K562 (cell line): ENCODE data around the gene LOC128125822. TPM values are rescaled to one million over a fixed set of nuclear protein-coding genes. Genes with fewer than 3 reads are reported as not detected.

Experiments
- ATAC-seq: fragments of 200-7000 bp; cut with Tn5 transposase; 3 replicates; pipeline ENCODE4 v1.9.1; 2020; ENCODE audit warnings: moderate library complexity
- BruUV-seq: library from RNA; stranded (reverse); fragments of 400-500 nt; replicated peaks from 2 replicates; lab custom pipeline; 2021; lab: Mats Ljungman, UMichigan
- CTCF ChIA-PET: fragments of 300-600 bp; formaldehyde crosslinking; extraction: SDS; loops from one replicate; lab custom pipeline; 2021; ENCODE audit warnings: low intra/inter-chr PET ratio; lab: Yijun Ruan, JAX
- POLR2A ChIA-PET: fragments of 300-600, 350-650 bp; sonication (Branson Sonifier 250); formaldehyde crosslinking; extraction: SDS; loops from one replicate; lab custom pipeline; 2021; ENCODE audit warnings: antibody characterized with exemption, inconsistent platforms; lab: Yijun Ruan, JAX
- DNase-seq, 4 experiments: peaks; one replicate each; pipeline versions ENCODE4 v3.0.0 to v3.0.0-alpha.2; 2011 to 2018; ENCODE audit warnings: low spot score in 3 of 4, mixed read lengths in 3 of 4; ENCODE audit errors: extremely low read depth in 1 of 4
- FAIRE-seq: peaks from 2 replicates; lab custom pipeline; 2011; peaks lifted over from hg19 to GRCh38; lab: Jason Lieb, UNC
- H2AFZ ChIP-seq: 2 replicates; pipeline ENCODE4 v1.6.0; 2011; ENCODE audit warnings: low read depth, low read length, control low read depth, inconsistent platforms
- H3K27ac ChIP-seq: fragments of 200-600 bp; 3 replicates; pipeline ENCODE4 v1.8.0; 2011; ENCODE audit warnings: low read depth, mild to moderate bottlenecking, control low read depth, inconsistent platforms, low read length, moderate library complexity, mixed read lengths; ENCODE audit errors: extremely low read depth
- H3K27me3 ChIP-seq, 2 experiments: fragments of 300-600 bp in 1 of 2; 2 replicates in 1 of 2; 3 replicates in 1 of 2; pipeline versions ENCODE4 v1.6.0 to v1.8.0; 2011; ENCODE audit warnings: inconsistent platforms in 2 of 2, low read length in 2 of 2, mild to moderate bottlenecking in 1 of 2, mixed read lengths in 1 of 2, moderate library complexity in 1 of 2; ENCODE audit not compliant: control insufficient read depth in 2 of 2, insufficient read depth in 2 of 2
- H3K36me3 ChIP-seq: fragments of 300-600 bp; 3 replicates; pipeline ENCODE4 v1.8.0; 2011; ENCODE audit warnings: mild to moderate bottlenecking, low read length, inconsistent platforms; ENCODE audit not compliant: control insufficient read depth, insufficient read depth
- H3K4me1 ChIP-seq, 2 experiments: fragments of 200-600 bp in 1 of 2; replicated peaks in 1 of 2; 2 replicates in 1 of 2; 3 replicates in 1 of 2; pipeline versions ENCODE4 v1.5.1 to v1.8.0; 2011; ENCODE audit warnings: inconsistent platforms in 2 of 2, low read length in 2 of 2, mild to moderate bottlenecking in 1 of 2, mixed read lengths in 1 of 2, moderate library complexity in 1 of 2; ENCODE audit not compliant: control insufficient read depth in 2 of 2, insufficient read depth in 2 of 2
- H3K4me2 ChIP-seq: 2 replicates; pipeline ENCODE4 v1.6.1; 2011; ENCODE audit warnings: low read length, control low read depth, inconsistent platforms, mixed read lengths; ENCODE audit not compliant: insufficient read depth
- H3K4me3 ChIP-seq: fragments of 200-600 bp; sonication (generic), shearing (Covaris generic); 2 replicates; pipeline ENCODE4 v1.5.1; 2016; ENCODE audit warnings: control low read depth, inconsistent platforms
- H3K79me2 ChIP-seq: fragments of 200-600 bp; 3 replicates; pipeline ENCODE4 v1.8.0; 2011; ENCODE audit warnings: low read length, inconsistent platforms; ENCODE audit not compliant: control insufficient read depth, insufficient read depth
- H3K9ac ChIP-seq, 2 experiments: 2 replicates each; pipeline versions ENCODE4 v1.6.0 to v1.6.1; 2011; ENCODE audit warnings: low read depth in 2 of 2, low read length in 2 of 2, control low read depth in 1 of 2, inconsistent platforms in 1 of 2, mild to moderate bottlenecking in 1 of 2, mixed read lengths in 1 of 2; ENCODE audit not compliant: insufficient read depth in 1 of 2
- H3K9me1 ChIP-seq: one replicate; pipeline ENCODE4 v1.6.0; 2011; ENCODE audit warnings: inconsistent platforms, mild to moderate bottlenecking, low read length, moderate library complexity; ENCODE audit not compliant: control insufficient read depth, insufficient read depth
- H3K9me3 ChIP-seq: replicated peaks from 2 replicates; pipeline ENCODE4 v1.5.1; 2011; ENCODE audit warnings: low read depth, low read length, inconsistent platforms; ENCODE audit not compliant: control insufficient read depth, insufficient read depth
- H4K20me1 ChIP-seq: replicated peaks from 2 replicates; pipeline ENCODE4 v1.6.1; 2011; ENCODE audit warnings: low read length, inconsistent platforms, mixed read lengths; ENCODE audit not compliant: control insufficient read depth, insufficient read depth
- CEBPG ChIP-seq, 3 experiments: fragments of 200-800 bp in 1 of 3; sonication (Bioruptor generic) in 1 of 3; sonication (generic) in 1 of 3; formaldehyde crosslinking in 1 of 3; IDR thresholded peaks in 2 of 3; conservative IDR thresholded peaks in 1 of 3; 2 replicates each; pipeline versions ENCODE4 v1.6.1 to v1.8.0; 2016 to 2022; ENCODE audit warnings: missing compliant biosample characterization in 2 of 3, missing genetic modification characterization in 2 of 3, mild to moderate bottlenecking in 1 of 3, missing genetic modification reagents in 1 of 3
- NFE2 ChIP-seq: IDR thresholded peaks from 2 replicates; pipeline ENCODE4 v1.6.1; 2014; ENCODE audit warnings: antibody characterized with exemption, low read depth
- THRA ChIP-seq: fragments of 450-650 bp; IDR thresholded peaks from 2 replicates; pipeline ENCODE4 v1.6.1; 2017; ENCODE audit warnings: mild to moderate bottlenecking, moderate library complexity
- ZNF830 ChIP-seq: fragments of 250-450 bp; sonication (Bioruptor Pico); IDR thresholded peaks from 2 replicates; pipeline ENCODE4 v1.5.0; 2021; ENCODE audit warnings: mild to moderate bottlenecking
- WGBS: fragments of 100-300 bp; shearing (Covaris generic); methylation state at CpG from one replicate; pipeline ENCODE4 v1.1.6; 2016; ENCODE audit warnings: low coverage, mixed read lengths; ENCODE audit not compliant: insufficient coverage; ENCODE audit errors: missing lambda C conversion rate; 5-methylcytosine and 5-hydroxymethylcytosine counted together
- in situ Hi-C: fragments of 300-500 bp; cut with MboI; formaldehyde crosslinking; loops from 4 replicates; pipeline ENCODE4 v1.15.0; 2018; ENCODE audit warnings: inconsistent platforms, mixed read lengths
- intact Hi-C: fragments of 100-400 bp; cut with micrococcal nuclease; formaldehyde crosslinking; loops from 2 replicates; pipeline ENCODE4 v1.14.2; 2022
- polyA plus RNA-seq, 8 experiments: library from polyadenylated mRNA; depleted of rRNA in 4 of 8; stranded (reverse) in 5 of 8; unstranded in 3 of 8; fragments of >200 nt; fragmentation: Nextera tagmentation in 2 of 8; fragmentation: Illumina TruSeq in 1 of 8; extraction: Ambion mirVana in 2 of 8; extraction: Trizol in 1 of 8; gene quantifications; 2 replicates each; pipeline versions ENCODE4 v1.2.1 to v1.2.3, GENCODE V29; 2011 to 2014; ENCODE audit warnings: inconsistent platforms in 1 of 8, missing spikeins in 1 of 8
- small RNA-seq: library from RNA; depleted of rRNA; stranded (forward); fragments of <200 nt; gene quantifications from one replicate; pipeline ENCODE3, GENCODE V24; 2014
- total RNA-seq, 7 experiments: library from RNA; depleted of rRNA in 6 of 7; stranded (reverse); fragments of >200 nt in 6 of 7; fragmentation: Illumina TruSeq in 2 of 7; extraction: Trizol in 2 of 7; gene quantifications; 2 replicates each; pipeline versions ENCODE4 v1.2.1 to v1.2.3, GENCODE V29; 2011 to 2021; ENCODE audit warnings: low replicate concordance in 1 of 7
- TF ChIP-seq, protein P1 (sequence below), 2 experiments: fragments of 450-650 bp in 1 of 2; sonication (generic) in 1 of 2; formaldehyde crosslinking in 1 of 2; IDR thresholded peaks in 1 of 2; conservative IDR thresholded peaks in 1 of 2; 2 replicates each; pipeline versions ENCODE4 v1.6.1 to v1.8.1; 2016 to 2023; ENCODE audit warnings: mild to moderate bottlenecking in 2 of 2, moderate library complexity in 2 of 2, inconsistent platforms in 1 of 2, missing genetic modification reagents in 1 of 2

LOC128125822 gene

DNA sequence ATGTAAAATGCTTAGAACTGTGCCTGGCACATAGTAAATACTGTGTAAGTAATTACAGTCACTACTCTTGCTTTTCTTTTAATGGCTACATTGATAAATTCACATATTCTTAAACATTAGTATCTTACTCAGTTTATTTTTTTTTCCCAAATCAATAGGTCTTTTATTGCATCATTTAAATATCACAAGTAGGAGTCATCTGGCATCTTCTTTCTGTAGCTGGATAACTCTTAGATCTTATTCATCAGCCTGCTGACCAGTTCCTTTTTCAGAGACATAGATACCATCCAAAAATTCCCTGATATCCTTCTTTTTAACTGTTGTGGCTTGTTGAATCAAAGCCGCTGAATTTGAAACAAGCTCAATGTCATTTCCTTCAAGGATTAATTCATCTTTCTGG is 43.3 kb downstream of the LOC128125822 start:
- CTCF ChIA-PET = no interaction called here
- Histone ChIP-seq H3K9me1 (no peaks in the 10 kb centered on the region), H3K4me3 (no peak overlapping the region), H3K9ac (no peak overlapping the region), H3K4me2 (no peak overlapping the region), H4K20me1 (no peaks in the 10 kb centered on the region), H3K27ac (no peak overlapping the region), H3K36me3 (no peaks in the 10 kb centered on the region), H3K79me2 (no peaks in the 10 kb centered on the region), H2AFZ (no peak overlapping the region), H3K9me3 (no peaks in the 10 kb centered on the region), H3K4me1 (peaks cover 0 to 3% of the 10 kb centered on the region in 2 experiments; a peak in 2 of 5 replicates), H3K27me3 (no peaks in the 10 kb centered on the region)
- no TSS peak for BruUV-seq
- no peak for DNase-seq
- TF ChIP-seq THRA (no peak), NFE2 (no peak), CEBPG (CRISPR knock-in tag; IDR thresholded peaks at IDR 0.05) (no peak), CEBPG (tag; conservative IDR thresholded peaks at IDR 0.05 in 1 of 2, IDR thresholded peaks at IDR 0.05 in 1 of 2) (peak in 1 of 2 experiments; percentile 46; a peak in 1 of 4 replicates), ZNF830 (CRISPR knock-in tag) (no peak)
- TF ChIP-seq, protein P1, sequence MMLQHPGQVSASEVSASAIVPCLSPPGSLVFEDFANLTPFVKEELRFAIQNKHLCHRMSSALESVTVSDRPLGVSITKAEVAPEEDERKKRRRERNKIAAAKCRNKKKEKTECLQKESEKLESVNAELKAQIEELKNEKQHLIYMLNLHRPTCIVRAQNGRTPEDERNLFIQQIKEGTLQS (IDR thresholded peaks at IDR 0.05) = peak; percentile 34; the same call in 1 of the 2 replicates
- TF ChIP-seq, protein P1 (CRISPR knock-in tag; conservative IDR thresholded peaks at IDR 0.05) = no peak
- 56% methylated on average over 1 of the region's 1 CpG for WGBS
- intact Hi-C loops (no loop called here), in situ Hi-C loops (no loop called here)
- FAIRE-seq = no peak
- POLR2A ChIA-PET = interaction anchor here (3.4 kb wide), 1 partner anchor 20 kb away, joined by 12 read pairs; the partner anchor contains the start of gene PHF3
- no peak for ATAC-seq

Small RNAs within 50 kb of the gene (small RNA-seq; reads per million reads assigned to genes)
- not detected for gene AL513043.1

Other genes with a start within 250 kb of the LOC128125822 start
- gene PTP4A1, start within 50 bp of the LOC128125822 start, total RNA-seq (2014; rRNA removed) = 13.1 and 14.6 TPM in 2 replicates
- 10.0 and 12.7 TPM in 2 replicates for gene PTP4A1, start within 50 bp of the LOC128125822 start, total RNA-seq (2014; rRNA removed; fragmentation: Illumina TruSeq; extraction: Trizol)
- gene PTP4A1, start within 50 bp of the LOC128125822 start, total RNA-seq (2015; rRNA removed; fragmentation: Illumina TruSeq; extraction: Trizol) = 9.7 and 10.3 TPM in 2 replicates
- gene PTP4A1, start within 50 bp of the LOC128125822 start, total RNA-seq (2021) = 60.9 and 62.7 TPM in 2 replicates
- 17.1 and 17.9 TPM in 2 replicates for gene PTP4A1, start within 50 bp of the LOC128125822 start, polyA plus RNA-seq (2011; rRNA removed)
- 57.0 and 67.5 TPM in 2 replicates for gene PTP4A1, start within 50 bp of the LOC128125822 start, polyA plus RNA-seq (2014; fragmentation: Illumina TruSeq; extraction: Trizol)
- gene PTP4A1, start within 50 bp of the LOC128125822 start, polyA plus RNA-seq (2014; fragmentation: Nextera tagmentation; extraction: Ambion mirVana) = 10 to 100 TPM in 1 of 2 experiments, 1 to 10 TPM in 1; 3.7 to 13.6 TPM
- gene PTP4A1, start within 50 bp of the LOC128125822 start, polyA plus RNA-seq (2014; rRNA removed) = 12.4 and 12.9 TPM in 2 replicates
- 37.4 and 44.0 TPM in 2 replicates for gene PHF3, start 63.3 kb downstream of the LOC128125822 start, total RNA-seq (2014; rRNA removed)
- 49.3 and 58.9 TPM in 2 replicates for gene PHF3, start 63.3 kb downstream of the LOC128125822 start, total RNA-seq (2014; rRNA removed; fragmentation: Illumina TruSeq; extraction: Trizol)
- gene PHF3, start 63.3 kb downstream of the LOC128125822 start, total RNA-seq (2015; rRNA removed; fragmentation: Illumina TruSeq; extraction: Trizol) = 49.8 and 51.2 TPM in 2 replicates
- 32.8 and 35.6 TPM in 2 replicates for gene PHF3, start 63.3 kb downstream of the LOC128125822 start, total RNA-seq (2021)
- gene PHF3, start 63.3 kb downstream of the LOC128125822 start, polyA plus RNA-seq (2011; rRNA removed) = 21.8 and 28.5 TPM in 2 replicates
- 27.1 and 30.9 TPM in 2 replicates for gene PHF3, start 63.3 kb downstream of the LOC128125822 start, polyA plus RNA-seq (2014; fragmentation: Illumina TruSeq; extraction: Trizol)
- 1 to 10 TPM; 8.1 to 8.6 TPM for gene PHF3, start 63.3 kb downstream of the LOC128125822 start, polyA plus RNA-seq (2014; fragmentation: Nextera tagmentation; extraction: Ambion mirVana)
- 16.7 and 21.6 TPM in 2 replicates for gene PHF3, start 63.3 kb downstream of the LOC128125822 start, polyA plus RNA-seq (2014; rRNA removed)